Astrocyte (in vitro differentiated cells and primary cell): ENCODE data around the gene CORO2B.

ENCODE experiments used
- CTCF ChIP-seq: IDR thresholded peaks from 2 replicates; pipeline ENCODE4 v1.5.1; 2011; ENCODE audit warnings: low read depth, mild to moderate bottlenecking, inconsistent platforms, low read length, moderate library complexity; ENCODE audit not compliant: insufficient read depth
- EZH2 ChIP-seq: IDR thresholded peaks from 2 replicates; pipeline ENCODE4 v1.6.1; 2012; ENCODE audit warnings: mild to moderate bottlenecking, low read length, inconsistent platforms; ENCODE audit not compliant: insufficient read depth

GRCh38 chr15:68676926-68677325, 98.1 kb downstream of the CORO2B start:
- no peak for TF ChIP-seq CTCF
- no peak for TF ChIP-seq EZH2
